ENCODE results near the gene ATG12.
"Not testable (repeated sequence)": the region's sequence is repeated elsewhere in the genome, so short reads cannot be mapped to it uniquely, and the experiment has no call there.

GRCh38 chr5:115808066-115808465, 33.3 kb downstream of the ATG12 start:
- TF ChIP-seq CTCF (IDR thresholded peaks at IDR 0.05; ENCODE audit: low read depth, low read length); EZH2phosphoT487 (IDR thresholded peaks at IDR 0.05; ENCODE audit: low read depth): not testable (repeated sequence)

All from OCI-LY3 (cell line).